GM18499 (cell line): ENCODE data around the gene HIBCH.

ENCODE experiments used
- ATAC-seq: cut with Tn5 transposase; IDR thresholded peaks from one replicate; pipeline ENCODE4 v1.9.1; 2021; ENCODE audit warnings: moderate number of reproducible peaks; ENCODE audit not compliant: insufficient read depth, unreplicated experiment

Gene HIBCH

DNA sequence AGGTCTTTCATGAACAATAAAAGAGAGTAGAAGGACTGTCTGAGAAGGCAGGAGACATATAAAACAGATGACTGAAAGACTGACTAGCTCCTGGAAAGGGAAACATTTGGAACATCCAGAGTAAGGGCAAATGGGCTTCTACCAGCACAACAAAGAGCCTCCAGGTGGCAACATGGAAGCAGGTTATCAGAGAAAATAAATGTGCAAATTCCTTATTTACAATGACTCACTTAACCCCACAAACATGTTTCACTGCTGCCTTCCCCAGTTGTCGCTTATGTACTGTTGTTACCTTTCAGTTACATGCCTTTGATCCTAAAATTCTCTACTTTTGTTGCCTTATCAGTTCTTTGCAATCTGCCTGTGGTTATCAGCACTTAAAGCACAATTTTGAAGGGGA lies 117.0 kb downstream of the HIBCH start:
- ATAC-seq = no peak

DNA sequence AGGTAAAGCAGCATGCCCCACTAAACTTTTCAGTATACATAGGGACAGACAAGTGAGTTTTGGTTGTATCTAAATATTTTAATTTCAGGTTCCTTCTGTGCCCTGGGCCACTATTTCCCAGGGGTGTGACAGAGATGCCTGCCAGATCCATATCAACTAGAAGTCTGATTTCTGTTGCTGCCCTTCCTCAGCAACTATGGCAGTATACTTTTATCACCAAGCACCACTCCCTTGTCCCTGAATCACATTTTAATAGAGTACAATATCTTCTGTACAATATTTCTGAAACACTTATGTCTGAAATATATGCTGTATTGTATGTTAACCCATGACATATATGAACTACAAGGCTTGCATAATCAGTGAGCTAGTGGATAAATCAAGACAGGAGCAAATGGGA lies 117.6 kb downstream of the HIBCH start:
- ATAC-seq = no peak

DNA sequence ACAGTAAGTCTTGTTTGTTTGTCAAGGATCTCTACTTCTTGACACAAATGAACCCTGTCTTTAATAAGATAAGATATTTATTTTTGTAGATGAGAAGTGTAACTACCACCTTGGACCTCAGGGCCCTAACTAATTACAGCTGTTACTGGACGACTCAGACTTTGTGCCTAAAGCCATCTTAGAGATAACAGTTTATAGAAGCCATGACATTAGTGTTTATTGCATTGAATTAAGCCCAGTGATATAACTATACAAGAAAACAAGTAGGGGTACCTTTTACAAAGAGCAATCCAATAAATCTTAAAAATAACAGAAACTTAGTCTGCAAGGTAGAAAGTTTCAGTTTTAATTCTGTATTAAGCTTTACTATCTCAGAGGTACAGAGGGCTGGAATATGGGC lies 119.0 kb downstream of the HIBCH start:
- ATAC-seq = no peak

DNA sequence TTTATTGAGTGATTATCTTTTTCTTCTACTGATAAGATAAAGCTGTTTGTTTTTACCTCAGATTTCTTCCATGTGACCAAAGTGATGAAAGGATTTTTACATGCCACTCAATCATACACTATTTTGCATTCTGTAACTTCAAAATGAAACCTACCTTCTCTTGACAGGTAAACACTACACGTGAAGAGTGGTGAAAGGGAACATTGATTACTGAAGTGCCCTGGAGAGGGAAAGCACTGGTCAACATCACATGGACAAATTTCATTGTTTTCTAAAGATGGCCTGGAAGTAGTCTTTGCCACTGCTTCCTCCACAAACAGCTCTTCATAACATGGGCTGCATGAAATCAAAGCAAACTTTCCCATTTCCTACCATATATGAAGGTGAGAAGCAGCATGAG lies 120.1 kb downstream of the HIBCH start:
- no peak for ATAC-seq

DNA sequence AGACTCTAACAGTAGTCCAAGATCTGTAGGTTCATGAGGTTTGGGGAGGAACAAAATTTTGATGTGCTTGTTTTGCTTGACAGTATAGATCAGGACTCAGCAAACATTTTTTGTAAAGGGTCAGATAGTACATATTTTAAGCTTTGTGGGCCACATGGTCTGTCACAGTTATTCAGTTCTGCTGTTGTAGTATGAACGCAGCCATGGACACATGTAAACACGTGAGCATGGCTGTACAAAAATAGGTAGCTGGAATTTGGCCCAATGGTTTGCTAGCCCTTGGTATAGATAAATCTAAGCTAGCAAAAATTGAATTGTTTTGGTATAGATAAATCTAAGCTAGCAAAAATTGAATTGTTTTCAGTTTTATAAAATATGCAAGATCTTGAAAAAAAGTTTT lies 120.5 kb downstream of the HIBCH start:
- no peak for ATAC-seq

DNA sequence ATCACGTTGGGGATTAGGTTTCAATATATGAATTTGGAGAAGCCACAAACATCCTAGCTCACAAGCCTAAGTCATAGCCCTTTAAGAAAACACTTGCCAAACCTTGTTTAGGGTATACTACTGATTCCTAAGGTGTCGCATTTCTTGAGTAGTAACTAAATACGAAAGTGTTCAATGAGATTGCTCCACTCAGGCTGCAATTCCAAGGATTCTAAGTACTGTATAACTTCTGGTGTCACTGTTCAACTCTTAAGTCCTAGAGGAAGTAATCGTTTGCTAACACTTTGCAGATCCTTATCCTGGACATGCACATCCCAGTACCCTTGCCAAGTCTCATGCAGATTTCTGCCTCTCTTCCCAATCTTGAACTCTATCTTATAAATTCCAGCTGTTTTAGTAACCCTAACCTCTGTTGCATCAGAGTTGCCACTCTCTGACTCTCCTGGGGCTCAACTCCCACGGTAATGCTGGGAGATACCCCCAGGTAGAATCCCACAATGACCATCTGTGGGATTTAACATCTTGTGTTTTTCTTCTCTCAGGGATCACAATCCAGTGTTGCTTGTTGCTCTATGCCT lies 122.4 kb downstream of the HIBCH start:
- no peak for ATAC-seq

DNA sequence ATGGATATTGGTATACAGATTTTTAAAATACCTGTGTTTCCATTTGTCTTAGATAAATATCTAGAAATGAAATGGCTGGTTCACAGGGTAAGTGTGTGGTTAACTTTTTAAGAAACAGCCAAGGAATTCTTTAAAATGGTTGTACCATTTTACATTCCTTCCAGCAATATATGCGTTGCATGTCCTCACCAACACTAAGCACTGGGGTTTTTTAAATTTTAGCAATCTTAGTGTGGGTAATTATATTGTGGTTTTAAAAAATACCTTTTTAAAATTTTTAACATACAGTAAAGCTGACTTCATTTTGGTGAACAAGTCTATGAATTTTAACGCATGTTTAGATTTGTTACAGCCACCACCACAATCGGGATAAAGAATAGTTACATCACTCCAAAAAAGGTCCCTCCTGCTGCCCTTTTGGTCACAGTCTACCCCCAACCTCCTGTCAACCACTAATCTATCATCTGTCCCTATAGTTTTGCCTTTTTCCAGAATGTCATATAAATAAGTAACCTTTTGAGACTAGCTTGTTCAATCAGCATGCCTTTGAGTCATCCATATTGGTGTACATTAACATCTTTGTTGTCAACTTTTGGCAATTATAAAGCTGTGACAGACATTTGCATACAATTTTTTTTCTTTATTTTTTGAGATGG lies 129.0 kb downstream of the HIBCH start:
- ATAC-seq = no peak

DNA sequence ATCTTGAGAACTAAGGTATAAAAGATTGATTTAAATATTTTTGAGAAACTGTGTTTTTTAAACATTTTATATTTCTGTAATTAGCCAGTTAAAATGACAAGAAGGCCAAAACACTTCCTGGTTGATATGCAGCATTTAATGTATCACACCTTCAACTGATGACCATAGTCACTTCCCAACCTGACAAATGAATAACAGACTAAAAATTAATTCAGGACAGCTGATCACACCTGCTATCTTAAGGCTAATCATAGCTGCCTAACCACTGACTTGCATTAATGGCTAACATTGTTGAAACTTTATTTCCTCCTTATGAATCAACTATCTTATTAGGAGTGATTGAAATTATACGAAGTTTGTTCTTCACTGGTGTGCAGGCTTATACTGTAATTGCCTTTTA lies 131.3 kb downstream of the HIBCH start:
- no peak for ATAC-seq

DNA sequence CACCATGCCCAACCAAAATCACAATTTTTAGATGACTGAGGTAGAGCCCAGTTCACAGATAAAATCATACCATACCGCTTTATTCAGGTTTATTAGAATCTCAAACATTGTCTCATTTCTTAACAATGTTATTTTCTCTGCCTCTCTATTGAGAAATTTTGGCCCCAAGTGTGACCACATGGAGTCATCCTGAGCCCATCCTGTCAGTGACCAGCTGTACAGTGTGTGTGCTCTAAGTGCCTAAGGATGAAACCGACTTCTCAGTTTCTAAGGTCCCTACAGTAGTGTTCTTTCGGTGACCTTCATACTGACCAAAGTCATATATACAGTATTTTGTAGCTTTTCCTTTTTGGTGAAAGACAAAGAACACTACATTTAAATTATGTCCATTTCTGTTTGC lies 133.4 kb downstream of the HIBCH start:
- no peak for ATAC-seq

DNA sequence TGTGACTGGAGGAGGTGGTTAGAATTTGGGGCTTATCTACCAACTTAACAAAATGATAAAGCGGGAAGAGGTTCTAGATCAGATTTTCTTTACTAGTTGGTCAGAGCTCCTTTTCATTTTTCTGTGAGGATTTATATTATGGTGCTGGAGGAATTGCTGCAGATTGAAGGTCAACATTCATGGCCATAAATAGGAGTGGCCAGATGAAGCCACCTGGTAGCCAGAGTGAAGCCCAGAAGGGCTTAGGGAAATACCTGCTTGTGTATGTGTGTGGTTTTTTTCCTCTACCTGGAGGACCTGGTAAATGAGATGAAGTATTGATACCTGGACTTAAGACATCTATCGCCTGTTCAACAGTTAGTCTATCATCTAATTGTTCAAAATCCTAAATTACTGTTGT lies 134.2 kb downstream of the HIBCH start:
- no peak for ATAC-seq

DNA sequence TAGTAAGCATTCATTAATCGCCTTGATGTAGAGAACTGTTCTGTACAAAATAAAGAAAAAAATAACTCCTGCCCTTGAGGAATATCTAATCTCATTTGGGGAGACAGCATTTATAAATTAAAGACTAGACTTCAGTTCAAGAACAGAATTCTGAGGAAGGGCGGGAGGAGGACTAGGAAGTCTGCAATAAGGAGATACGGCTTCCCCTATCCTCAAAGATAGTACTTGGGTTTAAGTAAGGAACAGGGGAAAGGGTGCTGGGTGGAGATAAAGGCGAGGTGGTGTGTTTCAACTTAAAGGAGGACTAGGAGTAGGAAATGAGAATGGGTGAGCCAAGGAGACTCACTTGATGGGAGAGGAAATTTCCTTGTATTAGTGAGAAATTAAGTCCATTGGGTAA lies 135.2 kb downstream of the HIBCH start:
- ATAC-seq = no peak

DNA sequence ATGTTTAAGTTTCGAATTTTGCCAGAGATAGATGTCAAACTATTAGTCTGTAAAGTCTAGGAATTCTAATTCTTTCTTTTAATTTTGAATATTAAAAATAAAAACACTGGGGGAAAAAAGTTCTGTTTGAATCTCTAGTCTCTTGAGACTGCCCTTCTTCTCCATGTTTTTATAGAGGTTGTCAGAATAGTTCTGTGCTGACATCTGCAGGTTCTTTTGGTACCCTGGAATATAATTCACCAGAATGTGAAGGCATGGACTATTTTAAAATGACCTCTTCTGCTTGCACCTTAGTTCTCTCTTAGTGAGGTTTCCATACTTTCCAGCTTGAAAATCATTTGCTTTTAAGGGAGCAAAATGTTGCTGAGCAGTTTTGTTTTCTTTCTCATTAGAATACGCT lies 136.1 kb downstream of the HIBCH start:
- no peak for ATAC-seq

DNA sequence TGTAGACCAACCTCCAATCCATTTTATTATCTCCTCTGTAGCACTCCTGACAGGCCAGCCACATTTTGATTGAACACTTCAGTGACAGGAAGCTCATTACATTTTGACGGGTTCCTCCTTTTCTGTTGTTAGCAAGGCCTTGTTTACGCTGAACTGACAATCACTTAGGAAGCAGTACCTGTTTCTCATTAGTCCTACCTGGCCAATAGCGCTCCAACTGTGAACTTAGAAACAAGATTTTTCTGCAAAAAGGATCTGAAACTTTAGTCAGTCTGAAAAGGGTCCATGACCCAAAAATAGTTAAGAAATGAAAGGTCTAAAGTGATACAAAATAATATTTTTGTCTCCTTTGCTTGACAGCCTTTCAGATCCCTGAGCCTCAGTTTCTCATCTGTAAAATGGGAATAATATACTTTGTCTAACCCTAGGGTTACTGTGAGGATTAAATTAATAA lies 137.5 kb downstream of the HIBCH start:
- no peak for ATAC-seq

DNA sequence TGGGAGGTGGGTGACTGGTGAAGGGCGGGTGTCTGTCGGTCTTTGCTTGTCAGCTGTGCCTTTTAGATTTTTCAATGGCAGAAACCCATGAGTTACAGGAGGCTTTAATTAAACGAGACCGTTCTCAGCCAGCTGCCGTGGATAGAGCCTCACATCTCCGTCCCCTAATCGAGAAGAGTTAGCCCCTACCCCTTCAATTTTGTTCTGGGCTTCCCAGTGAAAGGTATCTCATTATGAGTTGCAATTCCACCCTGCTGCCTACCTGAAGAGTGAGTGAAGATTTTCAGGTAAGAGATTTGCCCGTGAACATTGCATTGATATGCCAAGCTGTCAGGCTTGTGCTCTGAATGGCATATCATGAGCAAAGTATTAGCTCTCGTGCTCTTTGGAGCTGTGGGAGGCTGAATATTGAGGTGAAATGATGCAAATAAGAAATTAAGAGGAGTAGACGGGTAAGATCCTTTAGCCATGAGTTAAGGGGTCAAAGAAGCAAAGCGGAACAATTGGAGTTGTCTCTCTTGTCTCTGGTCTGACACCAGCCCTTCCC lies 138.4 kb downstream of the HIBCH start:
- no peak for ATAC-seq

DNA sequence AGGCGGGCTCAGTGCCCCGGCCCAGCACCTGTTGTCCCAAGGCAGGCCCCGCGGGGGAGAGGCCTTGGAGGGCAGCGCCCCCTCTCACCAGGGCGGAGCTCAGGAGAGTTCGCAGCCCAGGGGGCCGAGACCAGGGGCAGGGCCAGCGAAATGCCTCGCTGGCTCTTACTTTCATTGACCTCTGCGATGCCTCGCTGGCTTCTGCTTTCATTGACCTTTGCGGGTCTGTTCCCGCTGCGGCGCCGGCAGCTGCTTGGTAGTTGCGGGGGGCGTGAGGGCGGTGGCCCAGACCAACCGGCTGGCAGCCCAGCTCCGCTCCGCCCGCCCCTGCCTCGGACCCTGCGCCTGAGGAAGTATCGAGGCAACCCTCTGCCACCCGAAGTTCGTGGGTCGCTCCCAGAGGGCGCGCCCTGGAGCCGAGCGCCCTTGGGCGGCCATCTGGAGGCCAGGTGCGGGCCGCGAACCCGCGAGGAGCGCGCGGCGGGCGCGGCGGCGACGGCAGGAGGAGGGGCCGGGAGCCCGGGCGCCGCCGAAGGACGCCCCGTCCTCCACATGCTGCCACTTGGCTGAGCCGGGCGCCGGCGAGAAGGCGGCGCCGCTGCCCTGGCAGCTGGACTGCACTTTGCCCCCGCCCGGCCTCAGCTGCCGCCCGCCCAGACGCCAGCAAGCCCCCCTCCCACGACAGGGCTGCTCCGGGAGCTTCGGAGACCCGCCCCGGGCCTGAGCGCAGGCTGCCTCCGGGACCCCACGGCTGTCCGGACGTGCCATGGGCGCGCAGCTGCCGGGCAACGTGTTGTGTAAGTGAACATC lies 139.1 kb downstream of the HIBCH start:
- ATAC-seq = no peak

DNA sequence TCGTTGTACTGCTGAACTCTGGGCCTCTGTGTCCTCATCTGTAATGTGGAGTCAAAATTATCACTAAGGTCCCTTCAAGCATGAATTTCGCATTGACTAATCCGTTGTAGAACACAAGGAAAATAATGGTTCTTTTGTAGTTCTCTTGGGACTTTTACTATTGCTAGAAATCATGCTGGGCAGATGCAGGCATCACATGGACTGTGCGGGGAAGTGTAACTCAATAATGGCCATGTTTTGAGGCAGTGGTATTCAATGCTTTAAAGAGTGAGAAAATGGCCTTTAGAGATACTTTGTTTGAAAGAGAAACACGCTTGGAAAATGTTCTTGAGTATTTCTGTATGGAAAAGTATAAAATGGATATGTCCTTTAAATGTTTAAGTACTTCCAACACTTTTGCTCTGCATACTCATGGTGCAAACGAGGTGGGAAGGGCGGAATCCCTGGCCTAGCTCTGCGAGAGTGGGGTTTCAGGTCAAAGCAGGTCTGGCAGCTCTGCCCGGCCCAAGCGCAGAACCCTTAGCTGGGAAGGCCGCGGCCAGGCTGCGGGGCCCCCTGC lies 139.8 kb downstream of the HIBCH start:
- ATAC-seq = no peak

DNA sequence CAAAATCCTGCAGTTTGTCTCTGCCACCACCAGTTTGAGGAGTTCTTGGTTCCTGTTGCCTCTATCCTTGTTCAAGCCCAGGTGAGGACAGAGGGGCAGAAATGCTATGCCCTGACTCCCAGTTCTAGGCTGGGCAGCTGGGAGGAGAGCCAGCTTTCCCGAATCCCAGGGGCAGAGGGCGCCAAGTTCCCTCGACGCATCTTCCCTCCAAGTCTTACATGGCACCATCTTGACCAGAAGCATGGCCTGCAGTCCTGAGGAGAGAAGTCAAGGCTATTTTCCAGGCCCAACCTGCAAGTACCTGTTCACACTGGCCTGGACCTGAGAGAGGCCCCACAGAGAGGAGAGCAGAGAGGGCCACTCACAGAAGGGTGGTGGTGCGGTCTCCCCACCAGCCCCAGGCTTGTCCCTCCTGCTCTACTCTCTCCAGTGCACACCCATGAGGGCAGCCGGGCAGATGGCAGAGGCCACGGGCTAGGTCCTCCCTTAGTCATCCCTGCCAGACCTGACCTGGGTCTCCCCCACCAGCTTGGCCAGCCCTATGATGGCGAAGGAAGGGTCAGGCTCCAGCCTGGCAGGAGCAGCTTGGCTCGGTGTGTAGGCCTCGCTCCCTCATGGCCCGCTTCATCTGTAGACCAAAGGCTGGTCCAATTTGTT lies 141.4 kb downstream of the HIBCH start:
- no peak for ATAC-seq

DNA sequence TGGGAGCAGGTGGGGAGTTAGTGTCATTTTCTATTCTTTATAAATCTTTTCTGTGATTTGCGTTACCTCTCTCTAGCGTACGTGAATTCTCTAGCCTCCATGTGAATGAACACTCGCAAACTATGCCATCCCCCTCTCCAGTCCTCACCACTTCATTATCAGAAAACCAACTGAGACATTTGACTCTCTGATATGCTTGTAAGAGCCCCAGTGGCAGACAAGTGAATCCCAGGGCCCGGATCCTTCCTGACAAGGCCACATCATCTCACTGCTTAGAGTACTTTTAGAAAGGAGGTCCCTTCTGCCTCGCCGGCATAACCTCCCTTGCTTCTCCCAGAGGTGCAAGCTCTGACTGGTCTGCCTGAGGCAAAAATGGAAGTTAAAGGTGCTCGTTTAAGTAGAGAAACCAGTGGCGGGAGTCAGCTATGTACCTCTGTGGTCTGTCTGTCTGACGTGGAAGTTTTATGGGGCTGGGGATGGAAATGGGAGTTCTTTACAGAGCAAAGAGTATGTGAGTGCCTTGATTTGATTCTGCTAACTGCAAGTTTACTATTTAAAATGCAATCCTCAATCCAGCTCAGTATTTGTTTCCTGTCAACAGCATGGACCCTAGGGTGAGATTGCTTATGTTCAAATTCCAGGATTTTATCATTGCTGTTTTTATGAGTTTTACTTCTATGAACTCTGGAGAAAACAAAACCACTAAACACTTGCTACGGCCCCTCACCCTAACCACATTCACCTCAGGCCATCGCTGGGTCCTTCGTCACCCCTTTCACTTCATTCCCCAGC lies 142.2 kb downstream of the HIBCH start:
- ATAC-seq = no peak

DNA sequence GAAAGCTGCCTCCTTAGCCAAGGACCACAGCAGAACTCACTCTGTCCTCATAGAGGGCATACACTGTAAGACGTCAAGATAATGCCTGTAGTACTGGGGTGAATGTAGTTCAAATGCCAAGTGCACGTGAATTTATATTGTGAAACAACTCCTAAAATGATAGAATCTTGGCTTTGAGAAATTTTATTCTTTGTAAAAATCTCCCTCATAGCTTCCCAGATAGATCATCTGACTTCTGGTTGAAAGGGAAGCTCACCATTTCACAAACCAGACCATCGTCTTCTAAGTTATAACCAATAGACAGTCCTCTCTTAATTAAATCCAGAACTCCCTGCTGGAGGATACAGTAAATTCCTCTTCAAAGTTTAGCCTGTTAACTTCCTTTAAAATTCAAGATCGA lies 146.2 kb downstream of the HIBCH start:
- no peak for ATAC-seq

DNA sequence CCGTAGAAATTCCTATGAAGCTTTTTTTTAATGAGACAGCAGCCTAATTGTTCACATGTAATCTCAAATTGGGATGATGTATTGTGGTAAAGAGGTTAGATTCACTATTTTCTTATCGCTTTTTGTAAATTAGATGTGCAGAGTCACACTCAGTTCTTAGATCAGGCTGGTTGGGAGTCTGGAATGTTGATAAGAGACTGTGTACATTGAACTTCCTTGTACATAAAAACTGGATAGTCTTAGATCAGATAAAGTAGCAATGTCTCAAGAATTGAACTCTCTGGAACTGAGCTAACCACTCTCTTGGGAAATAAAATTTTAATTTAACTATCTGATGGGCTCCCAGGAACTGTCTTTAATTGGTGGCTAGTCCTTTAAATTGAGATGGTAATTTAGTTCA lies 149.0 kb downstream of the HIBCH start:
- no peak for ATAC-seq
